WTC11 (cell line): ENCODE data around the gene NAPB. TPM values are rescaled to one million over a fixed set of nuclear protein-coding genes. Genes with fewer than 3 reads are reported as not detected.

Source experiments
- ATF2 ChIP-seq: sonication (generic); formaldehyde crosslinking; IDR thresholded peaks from 2 replicates; pipeline ENCODE4 v1.8.1; 2022; ENCODE audit warnings: low read depth, missing genetic modification reagents, borderline replicate concordance
- ATF6 ChIP-seq: sonication (generic); formaldehyde crosslinking; IDR thresholded peaks from 2 replicates; pipeline ENCODE4 v1.8.1; 2023; ENCODE audit warnings: mild to moderate bottlenecking, missing genetic modification reagents
- E2F1 ChIP-seq: sonication (generic); formaldehyde crosslinking; IDR thresholded peaks from 2 replicates; pipeline ENCODE4 v1.8.0; 2022; ENCODE audit warnings: mild to moderate bottlenecking, missing genetic modification reagents
- ESRRA ChIP-seq: sonication (generic); formaldehyde crosslinking; IDR thresholded peaks from 2 replicates; pipeline ENCODE4 v1.8.1; 2022; ENCODE audit warnings: mild to moderate bottlenecking, missing genetic modification reagents, borderline replicate concordance
- ETV6 ChIP-seq: sonication (generic); formaldehyde crosslinking; IDR thresholded peaks from 2 replicates; pipeline ENCODE4 v1.8.1; 2022; ENCODE audit warnings: mild to moderate bottlenecking, missing genetic modification reagents
- FOXJ3 ChIP-seq: sonication (generic); formaldehyde crosslinking; IDR thresholded peaks from 2 replicates; pipeline ENCODE4 v1.9.0; 2021; ENCODE audit warnings: missing genetic modification reagents, mild to moderate bottlenecking, borderline replicate concordance
- FOXK1 ChIP-seq: sonication (generic); formaldehyde crosslinking; IDR thresholded peaks from 2 replicates; pipeline ENCODE4 v1.8.0; 2022; ENCODE audit warnings: mild to moderate bottlenecking, moderate library complexity, missing genetic modification reagents
- FOXP1 ChIP-seq: sonication (generic); formaldehyde crosslinking; IDR thresholded peaks from 2 replicates; pipeline ENCODE4 v1.8.0; 2022; ENCODE audit warnings: missing genetic modification reagents, mild to moderate bottlenecking, moderate library complexity, borderline replicate concordance
- GABPB1 ChIP-seq: sonication (generic); formaldehyde crosslinking; IDR thresholded peaks from 2 replicates; pipeline ENCODE4 v1.8.1; 2023; ENCODE audit warnings: mild to moderate bottlenecking, missing genetic modification reagents
- HMGA2 ChIP-seq: fragments of 250-450 bp; sonication (Bioruptor Pico); IDR thresholded peaks from 2 replicates; pipeline ENCODE4 v1.4.0; 2021; ENCODE audit warnings: mild to moderate bottlenecking, moderate library complexity
- HMGXB4 ChIP-seq: sonication (generic); formaldehyde crosslinking; IDR thresholded peaks from 2 replicates; pipeline ENCODE4 v1.8.1; 2023; ENCODE audit warnings: mild to moderate bottlenecking, moderate library complexity, missing genetic modification reagents
- JUN ChIP-seq: sonication (generic); formaldehyde crosslinking; IDR thresholded peaks from 2 replicates; pipeline ENCODE4 v1.8.0; 2023; ENCODE audit warnings: mild to moderate bottlenecking, missing genetic modification reagents
- NFYB ChIP-seq: sonication (generic); formaldehyde crosslinking; conservative IDR thresholded peaks from 2 replicates; pipeline ENCODE4 v1.8.0; 2022; ENCODE audit warnings: low read depth, missing genetic modification reagents
- NR1H2 ChIP-seq: sonication (generic); formaldehyde crosslinking; IDR thresholded peaks from 2 replicates; pipeline ENCODE4 v1.9.0; 2021; ENCODE audit warnings: mild to moderate bottlenecking, moderate library complexity, missing genetic modification reagents
- NR3C1 ChIP-seq: sonication (generic); formaldehyde crosslinking; conservative IDR thresholded peaks from 2 replicates; pipeline ENCODE4 v1.8.1; 2023; ENCODE audit warnings: low read depth, mild to moderate bottlenecking, missing genetic modification reagents
- OVOL2 ChIP-seq: fragments of 250-450 bp; sonication (Bioruptor Pico); IDR thresholded peaks from 2 replicates; pipeline ENCODE4 v1.9.0; 2021; ENCODE audit warnings: mild to moderate bottlenecking, borderline replicate concordance
- PRDM15 ChIP-seq: sonication (generic); formaldehyde crosslinking; IDR thresholded peaks from 2 replicates; pipeline ENCODE4 v1.8.0; 2022; ENCODE audit warnings: missing genetic modification reagents
- RELA ChIP-seq: sonication (generic); formaldehyde crosslinking; IDR thresholded peaks from 2 replicates; pipeline ENCODE4 v1.8.1; 2022; ENCODE audit warnings: missing genetic modification reagents, mild to moderate bottlenecking, borderline replicate concordance
- SMAD4 ChIP-seq: sonication (generic); formaldehyde crosslinking; IDR thresholded peaks from 2 replicates; pipeline ENCODE4 v1.8.0; 2022; ENCODE audit warnings: mild to moderate bottlenecking, missing genetic modification reagents
- TEAD4 ChIP-seq: sonication (generic); formaldehyde crosslinking; IDR thresholded peaks from 2 replicates; pipeline ENCODE4 v1.8.0; 2022; ENCODE audit warnings: mild to moderate bottlenecking, missing genetic modification reagents
- ZMAT4 ChIP-seq: fragments of 250-450 bp; sonication (Bioruptor Pico); IDR thresholded peaks from 2 replicates; pipeline ENCODE4 v1.9.0; 2021; ENCODE audit warnings: mild to moderate bottlenecking
- ZNF219 ChIP-seq: sonication (generic); formaldehyde crosslinking; IDR thresholded peaks from 2 replicates; pipeline ENCODE4 v1.8.0; 2023; ENCODE audit warnings: missing genetic modification reagents, mild to moderate bottlenecking, borderline replicate concordance
- ZNF232 ChIP-seq: sonication (generic); formaldehyde crosslinking; IDR thresholded peaks from 2 replicates; pipeline ENCODE4 v1.8.0; 2022; ENCODE audit warnings: mild to moderate bottlenecking, missing genetic modification reagents
- ZNF263 ChIP-seq: sonication (generic); formaldehyde crosslinking; IDR thresholded peaks from 2 replicates; pipeline ENCODE4 v1.8.1; 2022; ENCODE audit warnings: low read depth, mild to moderate bottlenecking, moderate library complexity, missing genetic modification reagents
- ZNF281 ChIP-seq: sonication (generic); formaldehyde crosslinking; IDR thresholded peaks from 2 replicates; pipeline ENCODE4 v1.8.0; 2023; ENCODE audit warnings: mild to moderate bottlenecking, missing genetic modification reagents
- total RNA-seq: library from RNA; stranded (reverse); gene quantifications from 3 replicates; pipeline ENCODE4 v1.2.3, GENCODE V29; 2021

NAPB gene
- total RNA-seq, 1 experiment from 2014 or later: 12.9 TPM

- TF ChIP-seq ZNF281 (CRISPR knock-in tag) (0 out of 2 replicates have a peak, but pooled peaks have one; percentile 5), FOXJ3 (CRISPR knock-in tag) (no peak), JUN (no peak), ATF2 (CRISPR knock-in tag) (no peak), ETV6 (CRISPR knock-in tag) (peak; percentile 89), RELA (CRISPR knock-in tag) (peak; percentile 24; the same call in 1 of the 2 replicates), NR1H2 (CRISPR knock-in tag) (no peak), TEAD4 (CRISPR knock-in tag) (no peak), PRDM15 (CRISPR knock-in tag) (peak; percentile 50), E2F1 (CRISPR knock-in tag) (no peak), ZNF219 (CRISPR knock-in tag) (no peak), HMGA2 (CRISPR knock-in tag) (no peak), NFYB (CRISPR knock-in tag) (peak; percentile 62; the same call in 1 of the 2 replicates), ATF6 (CRISPR knock-in tag) (no peak), SMAD4 (CRISPR knock-in tag) (no peak), GABPB1 (CRISPR knock-in tag) (peak; percentile 100), ZMAT4 (no peak), HMGXB4 (CRISPR knock-in tag) (peak; percentile 72; the same call in 1 of the 2 replicates), OVOL2 (CRISPR knock-in tag) (no peak), ZNF232 (CRISPR knock-in tag) (no peak; the same call in 1 of the 2 replicates), NR3C1 (0 out of 2 replicates have a peak, but pooled peaks have one; percentile 82), FOXK1 (CRISPR knock-in tag) (peak; percentile 93), FOXP1 (CRISPR knock-in tag) (peak; percentile 84; the same call in 1 of the 2 replicates), ESRRA (no peak), ZNF263 (no peak)
Measured at GRCh38 chr20:23361476-23362391, 59.6 kb downstream of the NAPB start, which contains the start of gene GZF1 (continued).
